ENCODE measurements around the gene SPATA6L.

- TF ChIP-seq CTCF (IDR thresholded peaks at IDR 0.05): no peak
- no peak for TF ChIP-seq POLR2A (IDR thresholded peaks at IDR 0.05)
These were observed 45.3 kb downstream of the SPATA6L start for GRCh38 chr9:4620881-4621555.

All from esophagus squamous epithelium (tissue), 4 donors.